ENCODE measurements around the gene GNAI2.

- no peak for TF ChIP-seq SP1 (IDR thresholded peaks at IDR 0.05)
- TF ChIP-seq ELF4 (IDR thresholded peaks at IDR 0.05): no peak
- TF ChIP-seq CTBP1 (IDR thresholded peaks at IDR 0.05; ENCODE audit: borderline replicate concordance): no peak
- no peak for TF ChIP-seq HDGF (IDR thresholded peaks at IDR 0.05; ENCODE audit: borderline replicate concordance)
- TF ChIP-seq LEF1 (IDR thresholded peaks at IDR 0.05; ENCODE audit: borderline replicate concordance): no peak
- no peak for TF ChIP-seq BHLHE40 (IDR thresholded peaks at IDR 0.05; ENCODE audit: borderline replicate concordance)
- no peak for TF ChIP-seq FOXA1 (IDR thresholded peaks at IDR 0.05)
- no peak for TF ChIP-seq FOXK2 (IDR thresholded peaks at IDR 0.05)
- no peak for TF ChIP-seq FOXM1 (IDR thresholded peaks at IDR 0.05; ENCODE audit: borderline replicate concordance)
Measured at GRCh38 chr3:50259432-50260026, 23.5 kb downstream of the GNAI2 start.
